HG02623 (cell line): ENCODE measurements around the gene PLTP.
"Not testable (repeated sequence)": the region's sequence is repeated elsewhere in the genome, so short reads cannot be mapped to it uniquely, and the experiment has no call there.

ENCODE experiments used
- ATAC-seq: cut with Tn5 transposase; IDR thresholded peaks from one replicate; pipeline ENCODE4 v1.9.1; 2021; ENCODE audit warnings: moderate library complexity; ENCODE audit not compliant: unreplicated experiment

The PLTP gene

GRCh38 chr20:45944965-45945677, 33.2 kb upstream of the PLTP start:
- ATAC-seq: no peak

GRCh38 chr20:45944151-45944964, 32.4 kb upstream of the PLTP start:
- no peak for ATAC-seq

- ATAC-seq: no peak
These were observed 31.7 kb upstream of the PLTP start for GRCh38 chr20:45943613-45944012.

GRCh38 chr20:45940469-45940868, 28.5 kb upstream of the PLTP start:
- no peak for ATAC-seq

- no peak for ATAC-seq
These were observed 28.1 kb upstream of the PLTP start for GRCh38 chr20:45940053-45940452.

- ATAC-seq: no peak
These were observed 26.9 kb upstream of the PLTP start for GRCh38 chr20:45938727-45939438.

- ATAC-seq: no peak
These were observed 25.8 kb upstream of the PLTP start for GRCh38 chr20:45937765-45938164.

GRCh38 chr20:45935416-45936046, 23.6 kb upstream of the PLTP start:
- peak; percentile 7 for ATAC-seq

GRCh38 chr20:45934586-45935415, 22.8 kb upstream of the PLTP start, which contains the start of gene PCIF1:
Gene PCIF1, plus strand, starts transcription at chr20:45934683. Its CDS starts 4,317 bp downstream, at chr20:45939000.
- ATAC-seq: peak; percentile 74

GRCh38 chr20:45934046-45934585, 22.2 kb upstream of the PLTP start:
- ATAC-seq: peak; percentile 8

- no peak for ATAC-seq
These were observed 21.5 kb upstream of the PLTP start for GRCh38 chr20:45933266-45934045.

- not testable (repeated sequence) for ATAC-seq
These were observed 19.7 kb upstream of the PLTP start for GRCh38 chr20:45931680-45932079.

GRCh38 chr20:45927071-45927878, 15.3 kb upstream of the PLTP start:
- ATAC-seq: no peak

- no peak for ATAC-seq
These were observed 14.7 kb upstream of the PLTP start for GRCh38 chr20:45926731-45927070.

- ATAC-seq: no peak
These were observed 14.0 kb upstream of the PLTP start for GRCh38 chr20:45925821-45926506.

GRCh38 chr20:45924391-45925261, 12.7 kb upstream of the PLTP start:
- no peak for ATAC-seq
